Measurements from ENCODE around the gene COG5.
A peak's percentile ranks its signal among the peaks of the same experiment; 100 is the strongest.
"Not testable (repeated sequence)": the region's sequence is repeated elsewhere in the genome, so short reads cannot be mapped to it uniquely, and the experiment has no call there.

Gene COG5

GRCh38 chr7:107258737-107259136 lies 305.0 kb downstream of the COG5 start:
- DNase-seq: no peak

GRCh38 chr7:107255602-107256001 lies 308.1 kb downstream of the COG5 start:
- no peak for DNase-seq

- DNase-seq: no peak
These were observed 309.2 kb downstream of the COG5 start for GRCh38 chr7:107254398-107254985.

- no peak for DNase-seq
These were observed 310.1 kb downstream of the COG5 start for GRCh38 chr7:107253599-107253998.

GRCh38 chr7:107251963-107252362 lies 311.8 kb downstream of the COG5 start:
- DNase-seq: no peak

GRCh38 chr7:107248551-107249316 lies 315.0 kb downstream of the COG5 start:
- no peak for DNase-seq

GRCh38 chr7:107246836-107247235 lies 316.9 kb downstream of the COG5 start:
- DNase-seq: not testable (repeated sequence)

- DNase-seq: no peak
These were observed 319.1 kb downstream of the COG5 start for GRCh38 chr7:107244613-107245012.

- DNase-seq: no peak
These were observed 321.5 kb downstream of the COG5 start for GRCh38 chr7:107242267-107242666.

- no peak for DNase-seq
These were observed 326.3 kb downstream of the COG5 start for GRCh38 chr7:107237451-107237850.

- no peak for DNase-seq
These were observed 326.9 kb downstream of the COG5 start for GRCh38 chr7:107236862-107237261.

GRCh38 chr7:107234436-107234835 lies 329.3 kb downstream of the COG5 start:
- no peak for DNase-seq

- DNase-seq: no peak
These were observed 329.7 kb downstream of the COG5 start for GRCh38 chr7:107233981-107234380.

GRCh38 chr7:107233174-107233573 lies 330.5 kb downstream of the COG5 start:
- DNase-seq: no peak

- DNase-seq: peak; percentile 74
These were observed 331.1 kb downstream of the COG5 start for GRCh38 chr7:107232568-107233090.

GRCh38 chr7:107230334-107230733 lies 333.4 kb downstream of the COG5 start:
- peak; percentile 68 for DNase-seq

- no peak for DNase-seq
These were observed 335.4 kb downstream of the COG5 start for GRCh38 chr7:107228291-107228690.

GRCh38 chr7:107224374-107225223 lies 339.1 kb downstream of the COG5 start:
- no peak for DNase-seq

GRCh38 chr7:107220806-107221205 lies 342.9 kb downstream of the COG5 start:
- not testable (repeated sequence) for DNase-seq

- no peak for DNase-seq
These were observed 343.4 kb downstream of the COG5 start for GRCh38 chr7:107220356-107220755.

GRCh38 chr7:107219563-107220244 lies 344.0 kb downstream of the COG5 start:
- no peak for DNase-seq

GRCh38 chr7:107213945-107214344 lies 349.8 kb downstream of the COG5 start:
- DNase-seq: no peak
